ENCODE results near the gene OVCA2. TPM values are rescaled to one million over a fixed set of nuclear protein-coding genes. Genes with fewer than 3 reads are reported as not detected.

OVCA2 gene
- total and polyA plus RNA-seq, 2 experiments from 2014 or later = 49.2 to 72.5 TPM

- H4K20me1 ChIP-seq (ENCODE audit: insufficient read depth, poor library complexity, severe bottlenecking) = no peaks in the 10 kb centered on the region
- DNase-seq (ENCODE audit: low spot score) = no peak
- no peak overlapping the region for H2AFZ ChIP-seq
- no peak overlapping the region for H3K4me2 ChIP-seq
- H3K27me3 ChIP-seq = no peaks in the 10 kb centered on the region
- H3K27ac ChIP-seq = no peak overlapping the region
- no peak overlapping the region for H3K4me3 ChIP-seq
- WGBS (ENCODE audit: low lambda C conversion rate, missing lambda C conversion rate) = 84% methylated on average over 5 of the region's 9 CpGs
- H3K36me3 ChIP-seq (replicated peaks; ENCODE audit: insufficient read depth, low read depth) = no peaks in the 10 kb centered on the region
- peaks cover 3% of the 10 kb centered on the region for H3K4me1 ChIP-seq (ENCODE audit: insufficient read depth)
- no peaks in the 10 kb centered on the region for H3K9me3 ChIP-seq (ENCODE audit: low read depth)
- TF ChIP-seq EZH2phosphoT487 (IDR thresholded peaks at IDR 0.05; ENCODE audit: low read depth, severe bottlenecking, unreplicated experiment) (no peak), CTCF (IDR thresholded peaks at IDR 0.05; ENCODE audit: poor library complexity) (no peak), EZH2 (IDR thresholded peaks at IDR 0.05; ENCODE audit: borderline replicate concordance) (no peak)
- H3K79me2 ChIP-seq = peaks cover 15% of the 10 kb centered on the region
- no peaks in the 10 kb centered on the region for H3K9me2 ChIP-seq (replicated peaks; ENCODE audit: insufficient read depth)
Measured at GRCh38 chr17:2034806-2035540, 6.8 kb upstream of the OVCA2 start.

GRCh38 chr17:2035541-2036488, 6.0 kb upstream of the OVCA2 start:
- H3K4me2 ChIP-seq = no peak overlapping the region
- no peaks in the 10 kb centered on the region for H3K9me2 ChIP-seq (replicated peaks; ENCODE audit: insufficient read depth)
- 93% methylated on average over 26 of the region's 29 CpGs for WGBS (ENCODE audit: low lambda C conversion rate, missing lambda C conversion rate)
- H3K4me3 ChIP-seq = no peak overlapping the region
- TF ChIP-seq CTCF (IDR thresholded peaks at IDR 0.05; ENCODE audit: poor library complexity) (no peak), EZH2 (IDR thresholded peaks at IDR 0.05; ENCODE audit: borderline replicate concordance) (no peak), EZH2phosphoT487 (IDR thresholded peaks at IDR 0.05; ENCODE audit: low read depth, severe bottlenecking, unreplicated experiment) (no peak)
- no peak overlapping the region for H2AFZ ChIP-seq
- H3K9me3 ChIP-seq (ENCODE audit: low read depth) = no peaks in the 10 kb centered on the region
- peaks cover 15% of the 10 kb centered on the region for H3K79me2 ChIP-seq
- H3K4me1 ChIP-seq (ENCODE audit: insufficient read depth) = peaks cover 3% of the 10 kb centered on the region
- H3K36me3 ChIP-seq (replicated peaks; ENCODE audit: insufficient read depth, low read depth) = no peaks in the 10 kb centered on the region
- no peaks in the 10 kb centered on the region for H3K27me3 ChIP-seq
- H4K20me1 ChIP-seq (ENCODE audit: insufficient read depth, poor library complexity, severe bottlenecking) = no peaks in the 10 kb centered on the region
- no peak for DNase-seq (ENCODE audit: low spot score)
- no peak overlapping the region for H3K27ac ChIP-seq

GRCh38 chr17:2037155-2037554, 4.7 kb upstream of the OVCA2 start:
- H3K4me2 ChIP-seq = no peak overlapping the region
- H3K36me3 ChIP-seq (replicated peaks; ENCODE audit: insufficient read depth, low read depth) = no peaks in the 10 kb centered on the region
- WGBS (ENCODE audit: low lambda C conversion rate, missing lambda C conversion rate) = 98% methylated on average over 10 of the region's 10 CpGs
- H3K4me3 ChIP-seq = no peak overlapping the region
- TF ChIP-seq EZH2 (IDR thresholded peaks at IDR 0.05; ENCODE audit: borderline replicate concordance) = no peak
- TF ChIP-seq CTCF (IDR thresholded peaks at IDR 0.05; ENCODE audit: poor library complexity) = no peak
- TF ChIP-seq EZH2phosphoT487 (IDR thresholded peaks at IDR 0.05; ENCODE audit: low read depth, severe bottlenecking, unreplicated experiment) = no peak
- no peak overlapping the region for H3K27ac ChIP-seq
- no peak overlapping the region for H2AFZ ChIP-seq
- no peak for DNase-seq (ENCODE audit: low spot score)
- H3K4me1 ChIP-seq (ENCODE audit: insufficient read depth) = no peaks in the 10 kb centered on the region
- no peaks in the 10 kb centered on the region for H3K9me3 ChIP-seq (ENCODE audit: low read depth)
- no peaks in the 10 kb centered on the region for H3K27me3 ChIP-seq
- no peaks in the 10 kb centered on the region for H3K9me2 ChIP-seq (replicated peaks; ENCODE audit: insufficient read depth)
- no peaks in the 10 kb centered on the region for H4K20me1 ChIP-seq (ENCODE audit: insufficient read depth, poor library complexity, severe bottlenecking)
- peaks cover 5% of the 10 kb centered on the region for H3K79me2 ChIP-seq

Measured in hepatocyte (in vitro differentiated cells).